NCI-H526 (cell line): ENCODE measurements around the gene IFT122.
A peak's percentile ranks its signal among the peaks of the same experiment; 100 is the strongest.

Source experiments
- DNase-seq, 2 experiments: peaks; one replicate each; lab custom pipeline; 2025; lab: John Stamatoyannopoulos, UW

The IFT122 gene

DNA sequence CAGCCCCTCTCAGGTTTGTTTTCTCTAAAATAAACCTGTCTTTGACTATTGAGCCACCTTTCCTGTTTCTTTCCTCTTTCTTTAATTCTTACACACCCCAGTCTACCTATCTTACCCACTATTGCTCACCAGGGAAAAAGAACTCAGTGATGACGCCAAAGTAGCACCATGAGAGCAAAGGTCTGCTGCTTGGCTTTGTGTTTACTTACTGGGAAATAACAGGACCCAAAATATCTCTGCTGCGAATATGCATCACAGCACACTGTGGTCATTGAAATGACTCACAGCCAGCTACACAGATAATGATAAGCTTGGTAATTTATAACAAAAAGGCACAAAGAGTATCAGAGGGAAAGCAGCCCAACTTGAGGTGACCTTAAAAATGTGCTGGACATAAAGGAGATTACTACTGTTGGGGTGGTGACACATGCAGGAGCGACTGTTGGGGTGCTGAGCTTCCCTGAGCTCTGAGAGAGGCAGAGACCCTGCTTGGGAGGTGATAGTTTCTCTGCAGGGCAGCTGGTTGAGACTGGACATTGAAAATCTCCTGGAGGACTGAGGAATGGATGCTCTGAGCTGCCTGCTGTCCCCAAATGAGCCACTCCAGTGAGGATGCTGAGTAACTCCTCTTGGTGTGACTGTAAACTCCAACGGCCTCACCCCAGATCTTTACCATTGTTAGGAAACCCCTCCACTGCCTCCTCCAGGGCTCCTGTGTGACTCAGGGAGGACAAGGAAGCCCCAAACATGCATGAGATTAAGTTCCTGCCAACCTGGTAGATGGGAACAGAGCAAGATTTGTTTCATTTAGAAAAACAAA is 26.1 kb upstream of the IFT122 start:
- no peak for DNase-seq

DNA sequence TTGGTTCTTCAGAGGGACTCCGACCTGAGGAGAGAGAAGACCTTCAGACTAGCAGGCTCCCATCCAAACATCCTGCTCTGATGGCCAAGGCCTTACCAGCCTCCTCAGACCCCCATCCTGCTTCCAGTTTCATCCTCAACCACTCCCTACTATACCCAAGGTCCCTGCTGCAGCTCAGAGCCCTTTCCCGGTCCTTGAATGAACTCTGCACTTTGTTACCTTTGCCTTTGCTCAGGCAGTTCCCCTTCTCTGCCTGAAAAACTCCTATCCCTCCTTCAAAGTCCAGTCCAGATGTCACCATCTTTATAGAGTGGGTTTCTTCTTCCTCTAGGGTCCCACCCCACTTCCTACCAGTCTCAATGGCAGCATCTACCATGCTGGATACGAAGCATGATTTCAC is 24.6 kb upstream of the IFT122 start:
- DNase-seq, result no peak

DNA sequence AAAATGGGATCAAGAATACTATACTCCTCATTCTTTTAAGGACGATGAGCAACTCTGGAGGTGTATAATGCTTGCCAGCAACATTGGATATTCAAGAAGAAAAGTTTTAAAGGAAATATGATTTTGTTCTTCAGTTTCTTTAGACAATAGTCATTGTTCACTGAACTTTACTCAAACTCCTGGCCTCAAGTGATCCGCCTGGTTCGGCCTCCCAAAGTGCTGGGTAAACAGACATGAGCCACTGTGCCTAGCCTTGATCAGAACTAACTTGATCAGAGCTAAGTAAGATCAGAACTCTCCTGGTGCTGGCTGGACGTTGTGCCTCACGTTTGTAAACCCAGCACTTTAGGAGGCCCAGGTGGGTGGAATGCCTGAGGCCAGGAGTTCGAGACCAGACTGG is 24.2 kb upstream of the IFT122 start:
- no peak for DNase-seq

DNA sequence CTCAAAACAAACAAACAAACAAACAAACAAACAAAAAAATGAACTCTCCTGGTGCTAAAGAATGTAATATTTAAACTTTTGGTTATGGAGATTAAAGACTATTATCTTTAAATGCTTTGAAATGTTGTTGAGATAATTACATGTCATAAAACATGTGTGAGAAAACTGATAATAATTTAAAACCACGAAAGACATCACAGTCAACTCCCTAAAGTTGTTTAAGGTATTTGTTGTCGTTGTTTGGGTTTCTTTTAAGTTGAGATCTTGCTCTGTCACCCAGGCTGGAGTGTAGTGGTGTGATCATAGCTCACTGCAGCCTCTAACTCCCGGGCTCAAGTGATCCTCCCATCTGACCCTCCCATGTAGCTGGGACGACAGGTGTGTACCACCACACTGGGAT is 23.6 kb upstream of the IFT122 start:
- no peak for DNase-seq

DNA sequence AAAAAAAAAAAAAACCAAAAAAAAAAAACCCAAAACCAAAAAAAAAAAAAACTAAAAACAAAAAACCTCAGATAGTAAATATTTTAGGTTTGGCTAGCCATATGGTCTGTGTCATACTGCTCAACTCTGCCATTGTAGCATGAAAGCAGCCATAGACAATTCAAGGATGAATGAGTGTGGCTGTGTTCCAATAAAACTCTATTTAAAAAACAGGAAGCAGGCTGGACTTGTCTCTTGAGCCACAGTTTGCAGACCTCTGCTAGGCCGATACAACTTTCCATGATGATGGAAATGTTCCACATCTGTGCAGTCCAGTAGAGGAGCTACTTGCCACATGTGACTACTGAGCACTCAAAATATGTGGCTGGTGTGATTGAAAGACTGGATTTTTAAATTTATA is 22.7 kb upstream of the IFT122 start:
- no peak for DNase-seq

DNA sequence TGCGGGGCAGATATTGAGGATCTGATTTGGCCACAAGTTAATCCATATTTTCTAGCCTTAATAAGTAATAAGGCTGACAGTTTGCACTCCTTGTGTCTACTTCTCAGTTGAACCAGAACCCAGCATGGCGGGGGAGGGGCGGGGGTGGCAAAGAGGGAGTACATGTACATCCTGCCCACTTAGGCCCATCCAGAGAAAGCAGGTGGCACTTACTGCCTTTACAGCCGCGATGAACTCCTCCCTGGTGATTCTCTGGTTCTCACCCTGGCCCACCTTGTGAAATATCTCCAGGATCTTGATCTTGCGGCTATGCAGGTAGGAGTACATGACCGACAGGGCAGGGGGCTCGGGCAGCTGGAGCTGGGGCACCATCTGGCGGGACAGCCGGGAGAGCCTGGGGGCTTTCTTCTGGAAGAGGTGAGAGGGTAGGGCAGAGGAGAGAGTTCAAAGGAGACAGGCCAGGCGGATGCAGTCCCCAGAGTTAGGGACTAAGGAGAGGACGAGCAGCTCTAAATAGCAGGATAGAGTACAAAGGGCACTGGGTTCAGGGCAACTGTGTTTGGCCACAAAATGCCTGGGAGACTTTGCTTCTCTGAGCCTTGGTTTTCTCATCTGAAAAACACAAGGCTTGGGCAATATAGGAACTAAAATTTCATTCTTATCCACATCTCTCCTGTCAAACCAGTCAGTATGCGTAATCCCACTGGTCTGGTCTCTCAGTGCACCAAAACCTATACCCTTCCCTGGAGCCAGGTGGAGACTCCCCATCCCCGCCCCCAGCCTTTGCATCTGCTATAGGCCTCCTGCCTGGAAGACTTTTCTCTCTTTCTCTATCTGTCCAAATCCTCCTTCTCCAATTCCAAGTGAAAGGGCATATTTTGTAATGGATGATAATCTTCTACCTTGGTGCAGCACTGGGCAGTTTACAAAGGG is 21.7 kb upstream of the IFT122 start:
- DNase-seq, result peak in 1 of 2 experiments; percentile 41

DNA sequence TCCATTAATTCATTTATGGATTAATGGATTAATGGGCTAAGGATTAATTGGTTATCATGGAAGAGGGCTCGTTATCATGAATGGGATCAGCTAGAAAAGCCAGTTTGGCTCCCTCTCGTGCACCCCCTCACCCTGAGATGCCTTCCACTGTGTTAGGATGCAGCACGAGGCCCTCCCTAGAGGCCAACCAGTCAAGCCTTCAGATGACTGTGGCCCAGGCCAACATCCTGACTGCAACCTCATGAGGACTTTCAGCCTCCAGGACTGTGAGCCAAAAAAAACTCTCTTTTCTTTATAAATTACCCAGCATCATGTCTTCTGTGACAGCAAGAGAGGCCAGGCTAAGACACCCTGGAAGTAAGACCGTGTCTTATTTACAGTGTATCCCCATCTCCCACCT is 20.5 kb upstream of the IFT122 start:
- no peak for DNase-seq

DNA sequence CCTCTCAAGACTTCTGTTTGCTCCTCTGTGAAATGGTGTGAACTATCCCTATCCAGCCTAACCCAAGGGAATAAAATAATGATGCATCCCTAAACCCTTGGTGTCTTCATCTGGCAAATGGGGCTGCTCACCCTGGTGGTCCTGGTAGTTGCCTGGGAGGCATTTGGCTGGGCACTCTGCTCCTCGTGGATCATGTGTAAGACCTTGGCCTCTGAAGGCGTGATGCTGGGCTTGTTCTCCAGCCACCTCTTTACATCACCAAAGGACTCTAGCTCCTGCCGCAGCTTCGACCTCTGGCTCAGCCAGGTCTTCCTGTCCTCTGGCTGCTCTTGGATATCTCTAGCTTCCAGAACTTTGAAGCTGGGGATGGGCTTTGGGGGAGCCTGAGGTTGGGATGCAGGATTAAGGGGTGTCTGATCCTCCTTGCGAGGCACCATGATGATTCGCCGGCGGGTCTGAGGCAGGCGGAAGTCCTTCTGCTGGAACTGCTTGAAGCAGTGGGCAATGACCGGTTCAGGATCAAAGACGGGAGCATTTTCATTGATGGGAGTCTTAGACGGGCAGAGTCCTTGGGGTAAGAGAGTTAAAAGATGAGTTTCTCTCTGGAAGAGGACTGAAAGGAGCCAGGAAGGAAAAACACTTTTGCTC is 18.7 kb upstream of the IFT122 start:
- DNase-seq, result no peak

DNA sequence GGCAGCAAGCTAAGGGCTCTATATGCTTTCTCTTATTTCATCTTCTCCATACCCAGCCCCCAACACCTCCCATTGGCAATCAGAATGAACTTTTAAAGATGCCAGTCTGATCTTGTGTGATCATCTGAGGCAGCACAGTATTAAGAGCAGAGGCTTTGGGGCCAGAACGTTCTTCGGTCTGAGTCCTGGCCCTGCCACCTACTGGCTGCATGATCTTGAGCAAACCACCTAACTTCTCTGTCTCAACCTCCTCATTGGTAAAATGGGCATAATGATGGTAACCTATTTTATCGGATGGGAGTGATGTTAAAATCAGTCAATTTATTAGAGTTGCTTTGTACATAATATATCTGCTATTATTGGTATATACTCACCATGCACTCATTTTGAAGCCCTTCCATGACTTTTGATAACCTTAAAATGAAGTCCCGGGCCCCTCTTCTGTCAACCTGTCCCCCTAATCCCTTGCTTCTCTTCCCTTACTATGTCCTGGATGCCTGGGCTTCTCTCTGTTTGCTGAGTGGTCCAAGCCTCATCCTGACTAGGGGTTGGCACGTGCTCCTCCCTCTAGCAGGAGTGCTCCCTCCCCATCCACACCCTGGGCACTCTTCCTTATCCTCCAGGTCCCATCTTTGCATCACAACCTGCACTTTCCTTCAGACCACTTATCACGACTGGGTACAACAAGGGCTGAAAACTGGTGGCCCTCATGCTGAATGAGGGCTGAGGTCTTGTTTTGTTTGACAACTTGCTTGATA is 17.9 kb upstream of the IFT122 start:
- DNase-seq, result peak in 1 of 2 experiments; percentile 23

DNA sequence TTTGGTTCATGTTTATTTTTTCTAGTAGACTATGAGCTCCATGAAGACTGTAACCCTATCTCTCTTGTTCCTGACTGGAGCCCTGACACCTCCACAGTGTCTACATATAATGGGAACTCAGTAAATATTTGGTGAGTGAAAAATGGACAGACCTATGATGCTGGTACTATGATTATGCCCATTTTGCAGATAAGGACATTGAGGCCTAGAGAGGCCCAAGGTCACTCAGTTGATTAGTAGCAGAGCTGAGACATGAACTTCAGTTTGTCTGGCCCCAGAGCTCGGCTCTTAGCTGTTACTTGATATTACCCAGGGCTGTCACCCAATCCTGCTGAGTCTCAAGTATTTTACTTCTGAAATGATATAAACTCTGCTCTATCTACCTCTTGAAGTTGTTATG is 17.1 kb upstream of the IFT122 start:
- no peak for DNase-seq

DNA sequence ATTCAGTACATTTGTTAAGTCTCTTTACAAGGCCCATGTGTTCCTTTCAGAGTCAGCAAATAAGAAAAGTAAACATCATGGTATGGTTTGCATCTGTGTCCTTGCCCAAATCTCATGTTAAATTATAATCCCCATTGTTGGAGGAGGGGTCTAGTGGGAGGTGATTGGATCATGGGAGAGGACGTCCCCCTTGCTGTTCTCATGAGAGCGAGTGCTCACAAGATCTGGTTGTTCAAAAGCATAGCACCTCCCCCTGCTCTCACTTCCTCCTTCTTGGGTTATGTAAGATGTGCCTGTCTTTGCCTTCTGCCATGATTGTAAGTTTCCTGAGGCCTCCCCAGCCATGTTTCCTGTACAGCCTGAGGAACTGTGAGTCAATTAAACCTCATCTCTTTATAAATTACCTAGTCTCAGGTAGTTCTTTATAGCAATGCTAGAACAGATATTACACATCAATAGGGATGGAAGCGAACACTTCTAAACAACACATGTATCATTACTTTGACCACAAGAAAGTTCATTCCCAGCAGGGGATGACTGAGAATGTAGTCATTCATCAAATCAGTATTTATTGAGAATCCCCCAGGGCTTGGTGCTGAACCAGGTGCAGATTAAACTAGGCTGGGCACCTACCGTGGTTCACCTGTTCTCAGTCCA is 15.7 kb upstream of the IFT122 start:
- no peak for DNase-seq

DNA sequence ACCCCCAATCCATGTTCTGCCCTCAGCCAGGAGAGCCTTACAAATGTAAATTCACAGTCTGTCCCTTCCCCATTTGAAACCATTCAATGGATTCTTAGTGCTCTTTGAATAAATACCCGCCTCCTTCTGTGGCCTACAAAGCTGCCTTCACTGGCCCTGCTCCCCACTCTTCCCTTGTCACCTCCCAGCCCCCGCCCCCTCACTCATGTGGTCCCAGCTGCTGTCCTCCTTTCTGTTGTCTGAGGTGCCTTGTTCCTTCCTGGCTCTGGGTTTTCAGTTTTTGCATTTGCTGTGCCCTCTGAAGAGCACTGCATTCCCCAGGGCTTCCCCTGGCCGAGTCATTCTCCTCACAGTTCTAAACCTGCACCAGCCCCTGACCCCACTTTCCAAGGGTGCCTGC is 14.8 kb upstream of the IFT122 start:
- no peak for DNase-seq

DNA sequence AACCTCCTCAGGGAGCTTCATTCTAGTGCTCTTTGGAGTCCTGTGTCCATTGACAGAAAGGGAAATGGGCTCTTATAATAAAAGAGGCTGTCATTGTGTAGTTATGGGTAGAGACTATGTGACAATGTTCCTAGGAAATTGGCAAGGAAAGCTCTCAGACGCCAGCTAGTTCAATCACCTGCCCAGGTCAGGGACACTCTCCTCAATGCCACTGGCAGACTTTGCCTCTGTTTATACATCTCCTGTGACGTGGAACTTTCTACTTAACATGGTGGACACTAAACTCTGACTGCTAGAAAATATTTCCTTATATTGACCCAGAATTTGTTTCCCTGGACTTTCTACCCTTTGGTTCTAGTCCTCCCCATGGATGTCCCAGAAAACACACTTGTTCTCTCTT is 14.4 kb upstream of the IFT122 start:
- DNase-seq, result no peak

DNA sequence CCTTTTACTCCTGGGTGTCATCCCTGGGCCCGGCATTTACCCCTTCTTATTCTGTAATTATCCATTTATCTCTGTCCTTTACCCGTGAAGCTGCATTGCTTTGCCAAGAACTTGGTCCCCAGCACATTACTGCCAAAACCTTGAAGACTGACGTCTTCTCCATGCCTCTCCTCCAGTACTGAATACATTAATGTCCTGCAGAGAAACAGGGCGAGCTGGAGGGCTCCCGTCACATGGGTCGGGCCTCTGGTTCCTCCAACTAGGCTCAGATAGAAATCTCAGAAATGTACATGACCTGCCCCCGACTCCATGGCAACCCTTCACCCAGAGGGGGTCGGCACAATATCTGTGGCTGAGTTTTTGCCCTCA is 12.0 kb upstream of the IFT122 start:
- DNase-seq, result no peak

DNA sequence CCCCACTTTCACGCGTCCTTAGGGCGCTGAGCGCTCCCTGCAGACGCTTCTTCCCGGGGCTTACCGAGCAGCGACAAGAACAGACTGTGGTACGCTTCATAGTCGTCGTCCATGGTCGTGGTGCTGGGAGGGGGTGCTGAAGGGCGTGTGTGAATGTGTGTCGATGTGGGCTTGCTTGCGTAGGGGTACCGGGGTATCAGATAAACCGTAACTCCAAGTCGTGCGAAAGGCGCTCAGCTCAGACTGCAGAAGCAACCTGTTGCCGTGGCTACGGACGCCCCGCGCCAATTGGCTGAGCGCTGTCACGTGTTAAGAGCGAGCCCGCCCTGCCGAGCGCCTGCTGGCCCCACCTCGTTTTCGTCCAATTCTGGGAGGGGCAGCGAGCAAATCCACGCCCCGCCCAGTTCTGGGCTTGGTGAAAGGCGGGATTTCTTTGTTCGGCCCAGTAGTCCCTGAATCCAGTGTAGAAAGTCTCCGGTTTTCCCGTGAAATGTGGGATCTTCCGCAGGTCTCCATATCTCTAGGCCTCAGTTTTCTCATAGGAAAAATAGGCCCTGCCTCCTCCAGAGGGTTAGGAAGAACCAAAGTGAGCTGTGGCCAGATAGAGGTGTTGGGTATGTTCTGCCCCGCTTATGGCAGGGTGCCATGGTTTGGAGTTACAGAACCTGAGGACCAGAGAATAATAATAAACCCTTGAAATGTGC is 11.5 kb upstream of the IFT122 start, which contains the start of gene EFCAB12:
TSS of gene EFCAB12 (minus strand) at position 261 of the 704 bp plus-strand sequence. CDS start at position 113, 148 bp downstream.
- DNase-seq, result peak; percentile 78 to 97

DNA sequence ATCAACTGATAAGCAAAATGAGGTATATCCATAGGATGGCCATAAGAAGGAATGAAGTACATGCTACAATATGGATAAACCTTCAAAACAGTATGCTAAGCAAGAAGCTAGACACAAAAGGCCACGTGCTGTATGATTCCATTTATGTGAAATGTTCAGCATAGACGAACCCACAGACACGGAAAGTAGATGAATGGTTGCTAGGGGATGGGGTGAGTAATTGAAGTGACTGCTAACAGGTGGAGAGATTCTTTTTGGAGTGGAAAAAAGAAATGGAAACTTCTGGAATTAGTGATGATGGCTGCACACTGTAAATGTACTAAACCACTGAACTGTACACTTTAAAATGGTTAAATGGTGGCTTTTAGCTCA is 11.0 kb upstream of the IFT122 start:
- no peak for DNase-seq

DNA sequence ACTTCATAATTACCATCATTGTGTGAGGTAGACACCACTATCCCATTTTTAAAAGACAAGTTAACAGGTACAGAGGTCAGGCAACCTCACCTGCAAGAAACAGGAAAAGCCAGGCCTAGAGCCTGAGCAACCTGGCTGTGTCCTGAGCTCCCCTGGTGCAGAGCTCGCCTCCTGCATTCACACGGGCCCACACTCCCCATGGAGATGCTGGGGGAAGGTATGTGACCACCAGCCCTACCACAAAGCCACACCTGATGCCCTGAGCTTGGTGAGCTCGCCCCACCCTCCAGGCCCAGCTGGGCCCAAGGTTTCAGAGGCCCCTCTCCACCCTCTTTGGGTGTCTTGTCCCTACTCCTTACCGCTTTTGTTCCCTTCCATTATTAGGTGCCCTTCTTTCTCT is 10.4 kb upstream of the IFT122 start:
- no peak for DNase-seq

DNA sequence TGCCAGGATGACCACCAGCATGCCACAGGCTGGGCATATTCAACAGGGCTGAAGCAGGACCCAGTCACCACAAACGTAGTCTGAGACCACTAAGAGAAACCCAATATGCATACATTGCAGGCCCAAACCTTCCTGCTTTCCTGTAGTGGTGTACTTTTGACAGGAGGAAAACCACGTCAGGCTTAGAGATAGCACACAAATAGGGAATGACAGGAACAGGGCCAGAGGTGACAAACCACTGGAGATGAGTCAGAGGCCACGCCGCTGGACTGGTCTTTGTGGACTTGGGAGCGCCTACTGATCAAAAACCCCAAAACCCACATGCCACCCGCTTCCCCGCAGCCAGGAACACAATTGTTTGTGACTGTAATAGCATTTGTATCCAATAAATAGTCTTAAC is 8.0 kb upstream of the IFT122 start:
- no peak for DNase-seq

DNA sequence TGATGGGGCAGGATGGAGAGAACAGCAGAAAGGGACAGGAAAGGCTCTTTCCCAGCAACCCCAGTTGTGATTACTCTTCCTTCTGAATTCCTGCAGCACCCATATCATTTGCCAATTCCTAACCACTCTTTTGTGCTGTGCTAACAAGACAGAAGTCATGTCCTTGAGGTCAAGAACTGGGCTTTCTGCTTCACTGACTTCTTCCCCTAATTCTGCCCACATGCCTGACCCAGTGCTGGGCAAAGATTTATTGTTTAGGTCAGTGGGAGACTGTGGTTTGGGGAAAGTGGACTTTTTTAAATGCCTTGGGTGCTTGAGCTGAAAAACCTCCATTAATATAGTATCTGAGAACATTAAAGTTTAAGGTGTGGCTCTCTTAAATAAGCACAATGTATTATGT is 7.4 kb upstream of the IFT122 start:
- DNase-seq, result no peak

DNA sequence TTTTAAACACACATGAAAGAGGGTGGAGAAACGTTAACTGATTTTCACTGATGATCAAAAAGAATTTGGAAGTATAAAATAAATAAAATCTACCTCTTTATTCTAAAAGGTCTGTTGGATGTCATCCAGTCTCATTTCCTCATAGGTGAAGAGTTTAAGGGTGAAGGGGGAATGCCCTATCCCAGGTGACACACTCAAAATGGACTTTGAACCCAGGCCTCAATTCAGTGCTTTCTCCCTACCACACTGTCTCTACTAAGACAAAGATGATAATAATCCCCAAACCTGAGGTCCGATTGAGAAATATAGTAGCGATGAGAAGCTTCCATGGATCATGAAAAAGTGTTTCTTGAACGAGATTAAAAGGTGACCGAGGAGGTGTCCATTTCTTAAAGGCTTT is 6.5 kb upstream of the IFT122 start:
- DNase-seq, result no peak

DNA sequence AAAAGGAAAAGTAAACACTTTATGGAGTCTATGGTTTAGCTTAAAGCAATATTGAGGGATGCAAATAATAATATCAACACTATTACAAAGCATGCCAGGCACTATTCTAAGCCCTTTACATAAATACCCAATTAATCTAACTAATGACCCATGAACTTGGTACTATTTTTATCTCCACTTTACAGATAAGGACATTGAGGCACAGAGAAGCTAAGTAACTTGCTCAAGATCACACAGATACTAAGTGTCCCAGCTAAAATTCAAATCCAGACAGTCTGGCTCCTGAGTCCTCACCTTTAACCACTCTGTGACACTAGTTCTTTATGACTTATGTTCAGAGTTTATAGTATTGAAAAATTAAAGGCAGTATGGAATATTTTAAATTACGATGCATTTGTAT is 5.9 kb upstream of the IFT122 start:
- DNase-seq, result no peak
